HepG2 (cell line): ENCODE data around the gene C9orf78. TPM values are rescaled to one million over a fixed set of nuclear protein-coding genes. Genes with fewer than 3 reads are reported as not detected.

Experiments used
- ATAC-seq: fragments of 200-7000 bp; cut with Tn5 transposase; 3 replicates; pipeline ENCODE4 v1.9.1; 2020; ENCODE audit warnings: mild to moderate bottlenecking, moderate library complexity
- BruUV-seq: library from RNA; stranded (reverse); fragments of 400-500 nt; replicated peaks from 2 replicates; lab custom pipeline; 2021; lab: Mats Ljungman, UMichigan
- CTCF ChIA-PET: fragments of 300-600 bp; formaldehyde crosslinking; extraction: SDS; loops from one replicate; lab custom pipeline; 2021; ENCODE audit warnings: low total read pairs, inconsistent platforms, low intra/inter-chr PET ratio; lab: Yijun Ruan, JAX
- POLR2A ChIA-PET: fragments of 350-600 bp; sonication (Branson Sonifier 250); formaldehyde crosslinking; loops from one replicate; lab custom pipeline; 2020; ENCODE audit warnings: antibody characterized with exemption, inconsistent platforms; lab: Yijun Ruan, JAX
- DNase-seq: peaks from one replicate; pipeline ENCODE4 v3.0.0-alpha.2; 2015; ENCODE audit warnings: low spot score
- FAIRE-seq: peaks from 3 replicates; lab custom pipeline; 2011; peaks lifted over from hg19 to GRCh38; lab: Jason Lieb, UNC
- H2AFZ ChIP-seq: one replicate; pipeline ENCODE4 v1.6.1; 2011; ENCODE audit warnings: low read length, inconsistent platforms
- H3K27ac ChIP-seq: fragments of 300-600 bp; 3 replicates; pipeline ENCODE4 v1.8.0; 2011; ENCODE audit warnings: mixed run types, mild to moderate bottlenecking, mixed read lengths, low read length, inconsistent platforms; ENCODE audit not compliant: insufficient read depth; ENCODE audit errors: extremely low read length
- H3K27me3 ChIP-seq, 2 experiments: fragments of 200-600 bp in 1 of 2; 2 replicates in 1 of 2; 3 replicates in 1 of 2; pipeline versions ENCODE4 v1.6.0 to v1.8.0; 2011; ENCODE audit warnings: low read length in 2 of 2, mild to moderate bottlenecking in 2 of 2, moderate library complexity in 2 of 2, inconsistent platforms in 1 of 2; ENCODE audit not compliant: insufficient read depth in 2 of 2, control insufficient read depth in 1 of 2
- H3K36me3 ChIP-seq, 2 experiments: fragments of 200-600 bp in 1 of 2; replicated peaks in 1 of 2; 2 replicates in 1 of 2; 3 replicates in 1 of 2; pipeline versions ENCODE4 v1.5.1 to v1.8.0; 2011; ENCODE audit warnings: low read length in 2 of 2, inconsistent platforms in 1 of 2; ENCODE audit not compliant: insufficient read depth in 2 of 2, control insufficient read depth in 1 of 2
- H3K4me1 ChIP-seq: 2 replicates; pipeline ENCODE4 v1.5.1; 2012; ENCODE audit warnings: low read length, inconsistent platforms; ENCODE audit not compliant: insufficient read depth
- H3K4me2 ChIP-seq: 2 replicates; pipeline ENCODE4 v1.6.0; 2011; ENCODE audit warnings: low read depth, low read length, inconsistent platforms
- H3K4me3 ChIP-seq, 3 experiments: fragments of 200-600 bp in 1 of 3; sonication (generic), shearing (Covaris generic) in 1 of 3; replicated peaks in 1 of 3; 2 replicates each; pipeline ENCODE4 v1.5.1; 2011 to 2016; ENCODE audit warnings: low read length in 3 of 3, inconsistent platforms in 2 of 3, low read depth in 2 of 3, mild to moderate bottlenecking in 2 of 3, control low read depth in 1 of 3, mixed read lengths in 1 of 3; ENCODE audit not compliant: insufficient read depth in 1 of 3
- H3K79me2 ChIP-seq: one replicate; pipeline ENCODE4 v1.6.1; 2011; ENCODE audit warnings: low read length, inconsistent platforms; ENCODE audit not compliant: insufficient read depth
- H3K9ac ChIP-seq: 2 replicates; pipeline ENCODE4 v1.6.0; 2011; ENCODE audit warnings: mild to moderate bottlenecking, low read depth, low read length, inconsistent platforms; ENCODE audit not compliant: insufficient read depth
- H3K9me3 ChIP-seq: 2 replicates; pipeline ENCODE4 v1.5.1; 2012; ENCODE audit warnings: mild to moderate bottlenecking, low read length
- H4K20me1 ChIP-seq: 2 replicates; pipeline ENCODE4 v1.6.0; 2011; ENCODE audit warnings: inconsistent platforms, mild to moderate bottlenecking, low read length, moderate library complexity; ENCODE audit not compliant: insufficient read depth
- CAMTA2 ChIP-seq: sonication (generic); formaldehyde crosslinking; IDR thresholded peaks from 2 replicates; pipeline ENCODE4 v1.4.0; 2020; ENCODE audit warnings: mild to moderate bottlenecking, missing genetic modification reagents, borderline replicate concordance
- HNRNPK ChIP-seq: fragments of 200-400 bp; formaldehyde crosslinking; IDR thresholded peaks from 2 replicates; pipeline ENCODE4 v1.6.1; 2018; ENCODE audit warnings: low read length, low read depth, moderate library complexity, mild to moderate bottlenecking; ENCODE audit not compliant: poor library complexity, severe bottlenecking
- HNRNPLL ChIP-seq: fragments of 200-400 bp; formaldehyde crosslinking; IDR thresholded peaks from 2 replicates; pipeline ENCODE4 v1.6.1; 2017; ENCODE audit warnings: mild to moderate bottlenecking, low read depth, low read length; ENCODE audit not compliant: poor library complexity, severe bottlenecking
- HOXA7 ChIP-seq: sonication (generic); formaldehyde crosslinking; IDR thresholded peaks from 2 replicates; pipeline ENCODE4 v1.8.1; 2022; ENCODE audit warnings: mild to moderate bottlenecking, missing genetic modification reagents, moderate library complexity
- KLF9 ChIP-seq: IDR thresholded peaks from 2 replicates; pipeline ENCODE4 v1.6.1; 2016; ENCODE audit warnings: low read depth
- TAF15 ChIP-seq: fragments of 200-400 bp; formaldehyde crosslinking; IDR thresholded peaks from one replicate; pipeline ENCODE4 v1.6.1; 2018; ENCODE audit warnings: mild to moderate bottlenecking, low read depth, low read length; ENCODE audit not compliant: poor library complexity, severe bottlenecking
- TARDBP ChIP-seq: sonication (generic); formaldehyde crosslinking; IDR thresholded peaks from 2 replicates; pipeline ENCODE4 v1.8.0; 2022; ENCODE audit warnings: mild to moderate bottlenecking, missing genetic modification reagents
- ZFP62 ChIP-seq: sonication (generic); formaldehyde crosslinking; IDR thresholded peaks from 2 replicates; pipeline ENCODE4 v1.4.0; 2020; ENCODE audit warnings: missing genetic modification reagents
- ZNF263 ChIP-seq: sonication (generic); formaldehyde crosslinking; IDR thresholded peaks from 2 replicates; pipeline ENCODE4 v1.4.0; 2020; ENCODE audit warnings: missing genetic modification reagents
- ZNF460 ChIP-seq: sonication (generic); formaldehyde crosslinking; IDR thresholded peaks from 2 replicates; pipeline ENCODE4 v1.5.1; 2020; ENCODE audit warnings: missing genetic modification reagents, mild to moderate bottlenecking, borderline replicate concordance
- ZNF501 ChIP-seq: sonication (generic); formaldehyde crosslinking; IDR thresholded peaks from 2 replicates; pipeline ENCODE4 v1.5.1; 2020; ENCODE audit warnings: mild to moderate bottlenecking, moderate library complexity, missing genetic modification reagents
- ZNF577 ChIP-seq: sonication (generic); formaldehyde crosslinking; IDR thresholded peaks from 2 replicates; pipeline ENCODE4 v1.4.0; 2020; ENCODE audit warnings: mild to moderate bottlenecking, low read depth, missing genetic modification reagents, borderline replicate concordance
- ZNF761 ChIP-seq: sonication (generic); formaldehyde crosslinking; conservative IDR thresholded peaks from 2 replicates; pipeline ENCODE4 v1.4.0; 2020; ENCODE audit warnings: mild to moderate bottlenecking, missing genetic modification reagents
- WGBS: methylation state at CpG from one replicate; pipeline ENCODE4 v1.1.6; 2017; ENCODE audit warnings: low lambda C conversion rate; 5-methylcytosine and 5-hydroxymethylcytosine counted together
- in situ Hi-C: cut with HindIII; loops from 2 replicates; pipeline ENCODE4 v1.10.0; 2017; ENCODE audit warnings: low pct_unique_long_range_greater_than_20kb; ENCODE audit not compliant: extremely low pct_ligation_motif_present
- intact Hi-C: fragments of 100-400 bp; cut with micrococcal nuclease; formaldehyde crosslinking; loops from one replicate; pipeline ENCODE4 v1.10.0; 2022; ENCODE audit not compliant: unreplicated experiment
- polyA plus RNA-seq, 8 experiments: library from polyadenylated mRNA; depleted of rRNA in 3 of 8; stranded (reverse) in 7 of 8; unstranded in 1 of 8; fragments of >200 nt; fragmentation: Illumina TruSeq in 4 of 8; extraction: Trizol in 4 of 8; gene quantifications; 2 replicates each; pipeline versions ENCODE4 v1.2.1 to v1.2.3, GENCODE V29; 2011 to 2016; ENCODE audit warnings: low read depth in 4 of 8, missing spikeins in 1 of 8, mixed read lengths in 1 of 8; ENCODE audit not compliant: insufficient read depth in 1 of 8
- total RNA-seq, 5 experiments: library from RNA; depleted of rRNA; stranded (reverse); fragments of >200 nt; fragmentation: Illumina TruSeq; extraction: Trizol; gene quantifications; 2 replicates each; pipeline ENCODE4 v1.2.3, GENCODE V29; 2016; ENCODE audit warnings: low read depth in 1 of 5
- TF ChIP-seq, protein P1 (sequence below): sonication (generic); formaldehyde crosslinking; IDR thresholded peaks from 2 replicates; pipeline ENCODE4 v1.4.0; 2020; ENCODE audit warnings: missing genetic modification reagents
- TF ChIP-seq, protein P2 (sequence below): sonication (generic); formaldehyde crosslinking; IDR thresholded peaks from 2 replicates; pipeline ENCODE4 v1.5.0; 2020; ENCODE audit warnings: mild to moderate bottlenecking, missing genetic modification reagents, borderline replicate concordance

The C9orf78 gene
- total and polyA plus RNA-seq, 2 of the 13 experiments (the other 11 are each of a cell fraction or from before 2014, with no cell fraction given): 18.4 to 35.5 TPM

DNA sequence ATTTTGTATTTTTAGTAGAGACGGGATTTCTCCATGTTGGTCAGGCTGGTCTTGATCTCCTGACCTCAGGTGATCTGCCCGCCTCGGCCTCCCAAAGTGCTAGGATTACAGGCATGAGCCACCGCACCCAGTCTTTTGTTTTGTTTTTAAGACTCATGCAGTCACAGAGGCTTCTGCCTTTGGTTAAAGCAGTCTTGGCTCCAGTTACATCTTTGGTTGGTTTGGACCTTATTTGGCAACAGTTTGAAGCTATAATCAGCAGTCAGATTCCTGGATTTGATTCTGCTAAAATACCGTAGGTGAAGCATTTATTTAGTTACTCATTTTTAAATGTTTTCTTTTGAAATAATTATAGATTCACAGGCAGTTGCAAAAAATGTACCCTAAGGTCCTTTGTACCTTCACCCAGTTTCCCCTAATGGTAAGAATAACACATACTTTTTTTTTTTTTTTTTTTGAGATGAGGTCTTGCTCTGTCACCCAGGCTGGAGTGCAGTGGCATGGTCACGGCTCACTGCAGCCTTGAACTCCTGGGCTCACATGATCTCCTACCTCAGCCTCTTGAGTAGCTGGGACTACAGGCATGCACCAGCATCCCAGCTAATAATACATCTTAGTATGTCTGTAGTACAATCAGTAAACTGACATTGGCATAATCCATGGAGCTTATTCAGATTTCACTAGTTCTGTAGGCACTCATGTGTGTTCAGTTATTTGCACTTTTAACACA is 15.9 kb upstream of the C9orf78 start:
- DNase-seq (no peak), ATAC-seq (no peak), FAIRE-seq (no peak)
- Histone ChIP-seq H3K36me3 (peaks cover 3 to 16% of the 10 kb centered on the region in 2 experiments; a peak in 3 of 5 replicates), H3K9ac (no peak overlapping the region), H3K27me3 (no peaks in the 10 kb centered on the region), H2AFZ (no peak overlapping the region), H3K4me3 (no peak overlapping the region), H3K4me2 (no peak overlapping the region), H3K4me1 (no peaks in the 10 kb centered on the region), H3K9me3 (no peaks in the 10 kb centered on the region), H3K27ac (no peak overlapping the region), H4K20me1 (no peaks in the 10 kb centered on the region), H3K79me2 (no peaks in the 10 kb centered on the region)
- in situ Hi-C loops: no loop called here
- intact Hi-C loops: no loop called here
- CTCF ChIA-PET: no interaction called here
- no TSS peak for BruUV-seq
- POLR2A ChIA-PET: no interaction called here
- WGBS: 94% methylated on average over 6 of the region's 6 CpGs
- no peak for TF ChIP-seq ZFP62 (CRISPR knock-in tag)
- no peak for TF ChIP-seq HOXA7 (CRISPR knock-in tag)
- TF ChIP-seq ZNF460 (CRISPR knock-in tag): no peak
- TF ChIP-seq, protein P1, sequence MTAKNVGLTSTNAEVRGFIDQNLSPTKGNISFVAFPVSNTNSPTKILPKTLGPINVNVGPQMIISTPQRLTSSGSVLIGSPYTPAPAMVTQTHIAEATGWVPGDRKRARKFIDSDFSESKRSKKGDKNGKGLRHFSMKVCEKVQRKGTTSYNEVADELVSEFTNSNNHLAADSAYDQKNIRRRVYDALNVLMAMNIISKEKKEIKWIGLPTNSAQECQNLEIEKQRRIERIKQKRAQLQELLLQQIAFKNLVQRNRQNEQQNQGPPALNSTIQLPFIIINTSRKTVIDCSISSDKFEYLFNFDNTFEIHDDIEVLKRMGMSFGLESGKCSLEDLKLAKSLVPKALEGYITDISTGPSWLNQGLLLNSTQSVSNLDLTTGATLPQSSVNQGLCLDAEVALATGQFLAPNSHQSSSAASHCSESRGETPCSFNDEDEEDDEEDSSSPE (CRISPR knock-in tag): no peak
- no peak for TF ChIP-seq HNRNPLL
- no peak for TF ChIP-seq ZNF263 (CRISPR knock-in tag)
- TF ChIP-seq CAMTA2 (CRISPR knock-in tag): no peak
- no peak for TF ChIP-seq ZNF501 (CRISPR knock-in tag)
- TF ChIP-seq ZNF761 (CRISPR knock-in tag): no peak
- no peak for TF ChIP-seq HNRNPK
- TF ChIP-seq TAF15: no peak
- no peak for TF ChIP-seq KLF9 (CRISPR knock-in tag)
- TF ChIP-seq, protein P2, sequence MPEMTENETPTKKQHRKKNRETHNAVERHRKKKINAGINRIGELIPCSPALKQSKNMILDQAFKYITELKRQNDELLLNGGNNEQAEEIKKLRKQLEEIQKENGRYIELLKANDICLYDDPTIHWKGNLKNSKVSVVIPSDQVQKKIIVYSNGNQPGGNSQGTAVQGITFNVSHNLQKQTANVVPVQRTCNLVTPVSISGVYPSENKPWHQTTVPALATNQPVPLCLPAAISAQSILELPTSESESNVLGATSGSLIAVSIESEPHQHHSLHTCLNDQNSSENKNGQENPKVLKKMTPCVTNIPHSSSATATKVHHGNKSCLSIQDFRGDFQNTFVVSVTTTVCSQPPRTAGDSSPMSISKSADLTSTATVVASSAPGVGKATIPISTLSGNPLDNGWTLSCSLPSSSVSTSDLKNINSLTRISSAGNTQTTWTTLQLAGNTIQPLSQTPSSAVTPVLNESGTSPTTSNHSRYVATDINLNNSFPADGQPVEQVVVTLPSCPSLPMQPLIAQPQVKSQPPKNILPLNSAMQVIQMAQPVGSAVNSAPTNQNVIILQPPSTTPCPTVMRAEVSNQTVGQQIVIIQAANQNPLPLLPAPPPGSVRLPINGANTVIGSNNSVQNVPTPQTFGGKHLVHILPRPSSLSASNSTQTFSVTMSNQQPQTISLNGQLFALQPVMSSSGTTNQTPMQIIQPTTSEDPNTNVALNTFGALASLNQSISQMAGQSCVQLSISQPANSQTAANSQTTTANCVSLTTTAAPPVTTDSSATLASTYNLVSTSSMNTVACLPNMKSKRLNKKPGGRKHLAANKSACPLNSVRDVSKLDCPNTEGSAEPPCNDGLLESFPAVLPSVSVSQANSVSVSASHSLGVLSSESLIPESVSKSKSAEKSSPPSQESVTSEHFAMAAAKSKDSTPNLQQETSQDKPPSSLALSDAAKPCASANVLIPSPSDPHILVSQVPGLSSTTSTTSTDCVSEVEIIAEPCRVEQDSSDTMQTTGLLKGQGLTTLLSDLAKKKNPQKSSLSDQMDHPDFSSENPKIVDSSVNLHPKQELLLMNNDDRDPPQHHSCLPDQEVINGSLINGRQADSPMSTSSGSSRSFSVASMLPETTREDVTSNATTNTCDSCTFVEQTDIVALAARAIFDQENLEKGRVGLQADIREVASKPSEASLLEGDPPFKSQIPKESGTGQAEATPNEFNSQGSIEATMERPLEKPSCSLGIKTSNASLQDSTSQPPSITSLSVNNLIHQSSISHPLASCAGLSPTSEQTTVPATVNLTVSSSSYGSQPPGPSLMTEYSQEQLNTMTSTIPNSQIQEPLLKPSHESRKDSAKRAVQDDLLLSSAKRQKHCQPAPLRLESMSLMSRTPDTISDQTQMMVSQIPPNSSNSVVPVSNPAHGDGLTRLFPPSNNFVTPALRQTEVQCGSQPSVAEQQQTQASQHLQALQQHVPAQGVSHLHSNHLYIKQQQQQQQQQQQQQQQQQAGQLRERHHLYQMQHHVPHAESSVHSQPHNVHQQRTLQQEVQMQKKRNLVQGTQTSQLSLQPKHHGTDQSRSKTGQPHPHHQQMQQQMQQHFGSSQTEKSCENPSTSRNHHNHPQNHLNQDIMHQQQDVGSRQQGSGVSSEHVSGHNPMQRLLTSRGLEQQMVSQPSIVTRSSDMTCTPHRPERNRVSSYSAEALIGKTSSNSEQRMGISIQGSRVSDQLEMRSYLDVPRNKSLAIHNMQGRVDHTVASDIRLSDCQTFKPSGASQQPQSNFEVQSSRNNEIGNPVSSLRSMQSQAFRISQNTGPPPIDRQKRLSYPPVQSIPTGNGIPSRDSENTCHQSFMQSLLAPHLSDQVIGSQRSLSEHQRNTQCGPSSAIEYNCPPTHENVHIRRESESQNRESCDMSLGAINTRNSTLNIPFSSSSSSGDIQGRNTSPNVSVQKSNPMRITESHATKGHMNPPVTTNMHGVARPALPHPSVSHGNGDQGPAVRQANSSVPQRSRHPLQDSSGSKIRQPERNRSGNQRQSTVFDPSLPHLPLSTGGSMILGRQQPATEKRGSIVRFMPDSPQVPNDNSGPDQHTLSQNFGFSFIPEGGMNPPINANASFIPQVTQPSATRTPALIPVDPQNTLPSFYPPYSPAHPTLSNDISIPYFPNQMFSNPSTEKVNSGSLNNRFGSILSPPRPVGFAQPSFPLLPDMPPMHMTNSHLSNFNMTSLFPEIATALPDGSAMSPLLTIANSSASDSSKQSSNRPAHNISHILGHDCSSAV: no peak
- TF ChIP-seq TARDBP (CRISPR knock-in tag): no peak
- no peak for TF ChIP-seq ZNF577 (CRISPR knock-in tag)
